ENCODE data around the gene LETM1. TPM values are rescaled to one million over a fixed set of nuclear protein-coding genes. Genes with fewer than 3 reads are reported as not detected.
A peak's percentile ranks its signal among the peaks of the same experiment; 100 is the strongest.

The LETM1 gene
- total and polyA plus RNA-seq, 2 of the 13 experiments (the other 11 are each of a cell fraction or from before 2014, with no cell fraction given) = 9.7 to 41.6 TPM

- TF ChIP-seq ZBTB40 (IDR thresholded peaks at IDR 0.05) = no peak
- no peak for TF ChIP-seq ZBTB40 (CRISPR knock-in tag; IDR thresholded peaks at IDR 0.05)
- TF ChIP-seq ZNF788 (CRISPR knock-in tag; IDR thresholded peaks at IDR 0.05; ENCODE audit: borderline replicate concordance) = peak; percentile 44; the same call in 1 of the 2 replicates
- no peak for TF ChIP-seq ZNF550 (CRISPR knock-in tag; IDR thresholded peaks at IDR 0.05; ENCODE audit: borderline replicate concordance)
- no peak for TF ChIP-seq CHCHD3 (CRISPR knock-in tag; IDR thresholded peaks at IDR 0.05)
- no peak for TF ChIP-seq GATA4 (IDR thresholded peaks at IDR 0.05; ENCODE audit: borderline replicate concordance, low read depth)
- no peak; the same call in 1 of the 2 replicates for TF ChIP-seq MIER2 (CRISPR knock-in tag; IDR thresholded peaks at IDR 0.05)
- TF ChIP-seq ZNF775 (CRISPR knock-in tag; IDR thresholded peaks at IDR 0.05; ENCODE audit: borderline replicate concordance) = no peak
- no peak for TF ChIP-seq ZNF619 (CRISPR knock-in tag; IDR thresholded peaks at IDR 0.05)
- TF ChIP-seq YEATS4 (CRISPR knock-in tag; IDR thresholded peaks at IDR 0.05; ENCODE audit: borderline replicate concordance) = peak; percentile 75
- TF ChIP-seq ZMYM3 (CRISPR knock-in tag; IDR thresholded peaks at IDR 0.05) = peak; percentile 38; the same call in 1 of the 2 replicates
- no peak for TF ChIP-seq MATR3 (CRISPR knock-in tag; IDR thresholded peaks at IDR 0.05)
- TF ChIP-seq ZNF30 (CRISPR knock-in tag; IDR thresholded peaks at IDR 0.05) = no peak
- peak; percentile 57 for TF ChIP-seq TEAD3 (CRISPR knock-in tag; optimal IDR thresholded peaks at IDR 0.05; ENCODE audit: borderline replicate concordance)
- no peak for TF ChIP-seq ZNF20 (CRISPR knock-in tag; IDR thresholded peaks at IDR 0.05)
- TF ChIP-seq HMGXB3 (CRISPR knock-in tag; IDR thresholded peaks at IDR 0.05; ENCODE audit: borderline replicate concordance) = no peak
Observed at GRCh38 chr4:1863297-1864033, 7.5 kb upstream of the LETM1 start (continued).
